Mesendoderm (in vitro differentiated cells): ENCODE measurements around the gene HMGCR.

ENCODE experiments used
- DNase-seq: peaks from one replicate; pipeline ENCODE4 v3.0.0; 2013
- H2AK5ac ChIP-seq: 2 replicates; pipeline ENCODE4 v1.6.1; 2013; ENCODE audit warnings: low read length, inconsistent platforms
- H2BK120ac ChIP-seq: 2 replicates; pipeline ENCODE4 v1.6.1; 2013; ENCODE audit warnings: low read depth, mild to moderate bottlenecking, low read length, moderate library complexity, mixed read lengths
- H2BK15ac ChIP-seq: replicated peaks from 2 replicates; pipeline ENCODE4 v1.6.1; 2013; ENCODE audit warnings: low read depth, mild to moderate bottlenecking, moderate library complexity
- H2BK5ac ChIP-seq: 2 replicates; pipeline ENCODE4 v1.6.1; 2013; ENCODE audit warnings: low read length, inconsistent platforms
- H3K18ac ChIP-seq: 2 replicates; pipeline ENCODE4 v1.6.1; 2013; ENCODE audit warnings: mild to moderate bottlenecking, low read length, mixed read lengths
- H3K23ac ChIP-seq: one replicate; pipeline ENCODE4 v1.6.1; 2013; ENCODE audit warnings: low read length
- H3K27ac ChIP-seq: 2 replicates; pipeline ENCODE4 v1.5.1; 2013; ENCODE audit warnings: low read depth, mild to moderate bottlenecking, inconsistent platforms, low read length, moderate library complexity
- H3K27me3 ChIP-seq: 2 replicates; pipeline ENCODE4 v1.6.1; 2013; ENCODE audit warnings: low read length, control low read depth, mild to moderate bottlenecking, inconsistent platforms; ENCODE audit not compliant: insufficient read depth, poor library complexity
- H3K36me3 ChIP-seq: 2 replicates; pipeline ENCODE4 v1.6.1; 2013; ENCODE audit warnings: low read length, inconsistent platforms; ENCODE audit not compliant: control insufficient read depth, insufficient read depth
- H3K4ac ChIP-seq: one replicate; pipeline ENCODE4 v1.6.1; 2013; ENCODE audit warnings: low read depth, mild to moderate bottlenecking, low read length, moderate library complexity
- H3K4me1 ChIP-seq: 2 replicates; pipeline ENCODE4 v1.6.1; 2013; ENCODE audit warnings: low read depth, low read length, inconsistent platforms; ENCODE audit not compliant: control insufficient read depth
- H3K4me2 ChIP-seq: 2 replicates; pipeline ENCODE4 v1.6.1; 2013; ENCODE audit warnings: low read length
- H3K4me3 ChIP-seq: 2 replicates; pipeline ENCODE4 v1.5.1; 2013; ENCODE audit warnings: mild to moderate bottlenecking, low read length
- H3K56ac ChIP-seq: one replicate; pipeline ENCODE4 v1.6.1; 2013; ENCODE audit warnings: low read length
- H3K79me1 ChIP-seq: 2 replicates; pipeline ENCODE4 v1.6.1; 2013; ENCODE audit warnings: low read length, inconsistent platforms
- H3K79me2 ChIP-seq: 2 replicates; pipeline ENCODE4 v1.6.1; 2013; ENCODE audit warnings: mild to moderate bottlenecking, low read length; ENCODE audit not compliant: control insufficient read depth, insufficient read depth
- H3K9ac ChIP-seq: 2 replicates; pipeline ENCODE4 v1.6.1; 2013; ENCODE audit warnings: low read length, inconsistent platforms
- H4K5ac ChIP-seq: one replicate; pipeline ENCODE4 v1.6.1; 2013; ENCODE audit warnings: low read length
- H4K8ac ChIP-seq: one replicate; pipeline ENCODE4 v1.6.1; 2013; ENCODE audit warnings: low read depth, mild to moderate bottlenecking, control low read depth, low read length, moderate library complexity
- WGBS: extraction: QIAGEN DNeasy Blood & Tissue Kit; methylation state at CpG from one replicate; pipeline ENCODE4 v1.1.7; 2013; ENCODE audit warnings: low lambda C conversion rate, missing lambda C conversion rate; ENCODE audit not compliant: insufficient coverage; ENCODE audit errors: extremely low coverage; 5-methylcytosine and 5-hydroxymethylcytosine counted together

Gene HMGCR

GRCh38 chr5:75364571-75365280 lies 27.7 kb downstream of the HMGCR start:
- no peak overlapping the region for H3K4me3 ChIP-seq
- no CpG with 5 or more reads among the region's 7 CpGs for WGBS
- no peaks in the 10 kb centered on the region for H3K79me2 ChIP-seq
- H3K4me1 ChIP-seq: no peaks in the 10 kb centered on the region
- no peak overlapping the region for H2BK120ac ChIP-seq
- no peak overlapping the region for H3K18ac ChIP-seq
- H3K56ac ChIP-seq: no peak overlapping the region
- H3K27me3 ChIP-seq: no peaks in the 10 kb centered on the region
- H3K36me3 ChIP-seq: peaks cover 8% of the 10 kb centered on the region
- no peaks in the 10 kb centered on the region for H3K79me1 ChIP-seq
- H3K4ac ChIP-seq: no peak overlapping the region
- no peak for DNase-seq
- H3K4me2 ChIP-seq: no peak overlapping the region
- H4K8ac ChIP-seq: no peak overlapping the region
- H2AK5ac ChIP-seq: no peak overlapping the region
- H2BK5ac ChIP-seq: no peak overlapping the region
- H3K27ac ChIP-seq: no peak overlapping the region
- H3K23ac ChIP-seq: no peak overlapping the region
- H2BK15ac ChIP-seq: no peak overlapping the region
- H3K9ac ChIP-seq: no peak overlapping the region
- H4K5ac ChIP-seq: no peak overlapping the region

GRCh38 chr5:75365740-75366139 lies 28.7 kb downstream of the HMGCR start:
- Histone ChIP-seq H2AK5ac (no peak overlapping the region), H4K8ac (no peak overlapping the region), H2BK15ac (no peak overlapping the region), H4K5ac (no peak overlapping the region), H2BK5ac (no peak overlapping the region), H3K27me3 (no peaks in the 10 kb centered on the region), H3K9ac (no peak overlapping the region), H3K4me2 (no peak overlapping the region), H3K79me1 (no peaks in the 10 kb centered on the region), H3K27ac (no peak overlapping the region), H3K18ac (no peak overlapping the region), H3K23ac (no peak overlapping the region), H2BK120ac (no peak overlapping the region), H3K79me2 (no peaks in the 10 kb centered on the region), H3K4me1 (no peaks in the 10 kb centered on the region), H3K36me3 (peaks cover 2% of the 10 kb centered on the region), H3K4me3 (no peak overlapping the region), H3K56ac (no peak overlapping the region), H3K4ac (no peak overlapping the region)
- DNase-seq: peak; percentile 81
- WGBS: no CpG with 5 or more reads among the region's 1 CpG

GRCh38 chr5:75366787-75367186 lies 29.8 kb downstream of the HMGCR start:
- no peak for DNase-seq
- Histone ChIP-seq H2BK5ac (no peak overlapping the region), H3K9ac (no peak overlapping the region), H2BK120ac (no peak overlapping the region), H4K8ac (no peak overlapping the region), H4K5ac (no peak overlapping the region), H3K4ac (no peak overlapping the region), H3K4me1 (no peaks in the 10 kb centered on the region), H3K18ac (no peak overlapping the region), H3K27me3 (no peaks in the 10 kb centered on the region), H3K23ac (no peak overlapping the region), H3K27ac (no peak overlapping the region), H3K4me2 (no peak overlapping the region), H3K79me1 (no peaks in the 10 kb centered on the region), H3K4me3 (no peak overlapping the region), H3K79me2 (no peaks in the 10 kb centered on the region), H2BK15ac (no peak overlapping the region), H3K36me3 (no peaks in the 10 kb centered on the region), H3K56ac (no peak overlapping the region), H2AK5ac (no peak overlapping the region)
- WGBS: no CpG with 5 or more reads among the region's 9 CpGs

GRCh38 chr5:75367401-75367800 lies 30.4 kb downstream of the HMGCR start:
- no peak overlapping the region for H2BK120ac ChIP-seq
- H3K27ac ChIP-seq: no peak overlapping the region
- H2AK5ac ChIP-seq: no peak overlapping the region
- no peaks in the 10 kb centered on the region for H3K4me1 ChIP-seq
- no peak overlapping the region for H2BK5ac ChIP-seq
- no peak overlapping the region for H4K5ac ChIP-seq
- no peak for DNase-seq
- H3K9ac ChIP-seq: no peak overlapping the region
- H3K18ac ChIP-seq: no peak overlapping the region
- H3K27me3 ChIP-seq: no peaks in the 10 kb centered on the region
- no peak overlapping the region for H3K4ac ChIP-seq
- H3K4me3 ChIP-seq: no peak overlapping the region
- no peaks in the 10 kb centered on the region for H3K79me2 ChIP-seq
- no peak overlapping the region for H3K23ac ChIP-seq
- no peak overlapping the region for H3K56ac ChIP-seq
- H3K4me2 ChIP-seq: no peak overlapping the region
- H3K36me3 ChIP-seq: no peaks in the 10 kb centered on the region
- H4K8ac ChIP-seq: no peak overlapping the region
- no peaks in the 10 kb centered on the region for H3K79me1 ChIP-seq
- no peak overlapping the region for H2BK15ac ChIP-seq

GRCh38 chr5:75368391-75368790 lies 31.4 kb downstream of the HMGCR start:
- no peak for DNase-seq
- no peak overlapping the region for H3K4me2 ChIP-seq
- H3K56ac ChIP-seq: no peak overlapping the region
- H3K4ac ChIP-seq: no peak overlapping the region
- no peaks in the 10 kb centered on the region for H3K4me1 ChIP-seq
- no peak overlapping the region for H2BK120ac ChIP-seq
- no peak overlapping the region for H2BK5ac ChIP-seq
- no peak overlapping the region for H3K9ac ChIP-seq
- no peak overlapping the region for H4K8ac ChIP-seq
- no peak overlapping the region for H3K23ac ChIP-seq
- H3K36me3 ChIP-seq: no peaks in the 10 kb centered on the region
- no peaks in the 10 kb centered on the region for H3K79me1 ChIP-seq
- H2BK15ac ChIP-seq: no peak overlapping the region
- H3K79me2 ChIP-seq: no peaks in the 10 kb centered on the region
- H3K27ac ChIP-seq: no peak overlapping the region
- no peaks in the 10 kb centered on the region for H3K27me3 ChIP-seq
- H4K5ac ChIP-seq: no peak overlapping the region
- WGBS: no CpG with 5 or more reads among the region's 4 CpGs
- no peak overlapping the region for H3K18ac ChIP-seq
- no peak overlapping the region for H3K4me3 ChIP-seq
- no peak overlapping the region for H2AK5ac ChIP-seq

- no peak overlapping the region for H2BK5ac ChIP-seq
- no peaks in the 10 kb centered on the region for H3K79me2 ChIP-seq
- no peak overlapping the region for H4K8ac ChIP-seq
- no peaks in the 10 kb centered on the region for H3K36me3 ChIP-seq
- no peak overlapping the region for H3K4me3 ChIP-seq
- H3K23ac ChIP-seq: no peak overlapping the region
- H3K27ac ChIP-seq: no peak overlapping the region
- no peaks in the 10 kb centered on the region for H3K27me3 ChIP-seq
- H2BK120ac ChIP-seq: no peak overlapping the region
- H2BK15ac ChIP-seq: no peak overlapping the region
- no peak overlapping the region for H3K18ac ChIP-seq
- no CpG with 5 or more reads among the region's 2 CpGs for WGBS
- H3K4me1 ChIP-seq: no peaks in the 10 kb centered on the region
- no peak overlapping the region for H4K5ac ChIP-seq
- H3K79me1 ChIP-seq: no peaks in the 10 kb centered on the region
- H3K4ac ChIP-seq: no peak overlapping the region
- no peak overlapping the region for H3K4me2 ChIP-seq
- H3K9ac ChIP-seq: no peak overlapping the region
- DNase-seq: no peak
- H2AK5ac ChIP-seq: no peak overlapping the region
- no peak overlapping the region for H3K56ac ChIP-seq
Observed at GRCh38 chr5:75373862-75374261, 36.8 kb downstream of the HMGCR start.
